IMR-90 (cell line): ENCODE results near the gene LYVE1. TPM values are rescaled to one million over a fixed set of nuclear protein-coding genes. Genes with fewer than 3 reads are reported as not detected.

Experiments
- ATAC-seq: fragments of 200-7000 bp; cut with Tn5 transposase; 2 replicates; pipeline ENCODE4 v1.9.1; 2020; ENCODE audit warnings: low read depth, mild to moderate bottlenecking, moderate library complexity
- BruUV-seq: library from RNA; stranded (reverse); fragments of 400-500 nt; replicated peaks from 2 replicates; lab custom pipeline; 2021; lab: Mats Ljungman, UMichigan
- CTCF ChIA-PET: fragments of 300-600 bp; formaldehyde crosslinking; extraction: SDS; loops from one replicate; lab custom pipeline; 2021; ENCODE audit warnings: antibody characterized with exemption; lab: Yijun Ruan, JAX
- POLR2A ChIA-PET: fragments of 300-600 bp; sonication (Branson Sonifier 250); formaldehyde crosslinking; loops from one replicate; lab custom pipeline; 2022; ENCODE audit warnings: antibody characterized with exemption; ENCODE audit not compliant: unreplicated experiment; lab: Charles Lee
- DNase-seq: peaks from one replicate; pipeline ENCODE4 v3.0.0; 2013
- H2AFZ ChIP-seq: replicated peaks from 2 replicates; pipeline ENCODE3; 2013; ENCODE audit warnings: low read length, mild to moderate bottlenecking; ENCODE audit not compliant: poor library complexity
- H2AK5ac ChIP-seq: 2 replicates; pipeline ENCODE4 v1.6.1; 2013; ENCODE audit warnings: low read depth, low read length, inconsistent platforms
- H2AK9ac ChIP-seq: replicated peaks from 2 replicates; pipeline ENCODE3; 2013; ENCODE audit warnings: mild to moderate bottlenecking, low read depth, low read length, moderate library complexity; ENCODE audit not compliant: poor library complexity
- H2BK120ac ChIP-seq: 2 replicates; pipeline ENCODE4 v1.6.1; 2013; ENCODE audit warnings: low read depth, low read length, inconsistent platforms
- H2BK15ac ChIP-seq: 3 replicates; pipeline ENCODE4 v1.6.1; 2013; ENCODE audit warnings: low read depth, low read length, inconsistent platforms
- H2BK20ac ChIP-seq: 2 replicates; pipeline ENCODE4 v1.6.1; 2013; ENCODE audit warnings: low read depth, mild to moderate bottlenecking, inconsistent platforms, low read length, moderate library complexity
- H2BK5ac ChIP-seq: 2 replicates; pipeline ENCODE4 v1.6.1; 2013; ENCODE audit warnings: mild to moderate bottlenecking, low read depth, low read length, inconsistent platforms; ENCODE audit not compliant: poor library complexity, severe bottlenecking
- H3K14ac ChIP-seq: replicated peaks from 2 replicates; pipeline ENCODE4 v1.6.1; 2013; ENCODE audit warnings: low read depth, low read length, inconsistent platforms
- H3K18ac ChIP-seq: 2 replicates; pipeline ENCODE4 v1.6.1; 2013; ENCODE audit warnings: low read depth, low read length, control low read depth
- H3K23ac ChIP-seq: 2 replicates; pipeline ENCODE4 v1.6.1; 2013; ENCODE audit warnings: low read depth, low read length, inconsistent platforms
- H3K27ac ChIP-seq: 2 replicates; pipeline ENCODE4 v1.5.1; 2013; ENCODE audit warnings: mild to moderate bottlenecking, control low read depth, low read length; ENCODE audit not compliant: insufficient read depth
- H3K27me3 ChIP-seq: 2 replicates; pipeline ENCODE4 v1.6.1; 2013; ENCODE audit warnings: low read length; ENCODE audit not compliant: control insufficient read depth, insufficient read depth
- H3K36me3 ChIP-seq: 2 replicates; pipeline ENCODE4 v1.6.1; 2013; ENCODE audit warnings: low read length, mixed read lengths; ENCODE audit not compliant: control insufficient read depth, insufficient read depth
- H3K4ac ChIP-seq: 2 replicates; pipeline ENCODE4 v1.6.1; 2013; ENCODE audit warnings: low read depth, low read length, inconsistent platforms
- H3K4me1 ChIP-seq: 2 replicates; pipeline ENCODE4 v1.6.1; 2013; ENCODE audit warnings: low read length, mixed read lengths; ENCODE audit not compliant: control insufficient read depth, insufficient read depth
- H3K4me2 ChIP-seq: 2 replicates; pipeline ENCODE4 v1.6.1; 2013; ENCODE audit warnings: low read depth, mild to moderate bottlenecking, control low read depth, low read length, moderate library complexity
- H3K4me3 ChIP-seq: 2 replicates; pipeline ENCODE4 v1.5.1; 2013; ENCODE audit warnings: low read depth, mild to moderate bottlenecking, control low read depth, low read length, moderate library complexity; ENCODE audit not compliant: insufficient read depth
- H3K56ac ChIP-seq: 2 replicates; pipeline ENCODE4 v1.6.1; 2013; ENCODE audit warnings: low read length, inconsistent platforms; ENCODE audit not compliant: insufficient read depth; ENCODE audit errors: extremely low read depth
- H3K79me1 ChIP-seq, 2 experiments: 2 replicates each; pipeline ENCODE4 v1.6.1; 2013; ENCODE audit warnings: low read length in 2 of 2, inconsistent platforms in 1 of 2, low read depth in 1 of 2
- H3K9ac ChIP-seq: 2 replicates; pipeline ENCODE4 v1.6.1; 2013; ENCODE audit warnings: low read depth, low read length, control low read depth
- H3K9me1 ChIP-seq: 2 replicates; pipeline ENCODE4 v1.6.1; 2013; ENCODE audit warnings: low read length, inconsistent platforms; ENCODE audit not compliant: insufficient read depth
- H3K9me3 ChIP-seq: 2 replicates; pipeline ENCODE4 v1.6.1; 2013; ENCODE audit warnings: low read length; ENCODE audit not compliant: control insufficient read depth, insufficient read depth
- H4K20me1 ChIP-seq: 2 replicates; pipeline ENCODE4 v1.6.1; 2013; ENCODE audit warnings: low read length, inconsistent platforms; ENCODE audit not compliant: insufficient read depth
- H4K5ac ChIP-seq: 2 replicates; pipeline ENCODE4 v1.6.1; 2013; ENCODE audit warnings: mild to moderate bottlenecking, low read depth, low read length, control low read depth
- H4K8ac ChIP-seq, 2 experiments: 2 replicates each; pipeline ENCODE4 v1.6.1; 2013; ENCODE audit warnings: low read depth in 2 of 2, low read length in 2 of 2, control low read depth in 1 of 2, inconsistent platforms in 1 of 2
- H4K91ac ChIP-seq: 2 replicates; pipeline ENCODE4 v1.6.1; 2013; ENCODE audit warnings: low read depth, low read length, inconsistent platforms; ENCODE audit not compliant: insufficient read depth
- CEBPB ChIP-seq: IDR thresholded peaks from 2 replicates; pipeline ENCODE4 v1.6.1; 2012; ENCODE audit warnings: low read depth, low read length, improper control_type of control experiment
- dilution Hi-C: fragments of 300-500 bp; cut with HindIII; formaldehyde crosslinking; loops from one replicate; pipeline ENCODE4 v1.14.3; 2018; ENCODE audit warnings: low sequenced_read_pairs; ENCODE audit not compliant: unreplicated experiment
- in situ Hi-C: fragments of 300-500 bp; cut with MboI; formaldehyde crosslinking; loops from 3 replicates; pipeline ENCODE4 v1.14.3; 2019; ENCODE audit warnings: low sequenced_read_pairs, inconsistent platforms, mixed read lengths
- intact Hi-C: fragments of 100-400 bp; cut with micrococcal nuclease; formaldehyde crosslinking; loops from 2 replicates; pipeline ENCODE4 v1.10.0; 2022
- polyA plus RNA-seq, 3 experiments: library from polyadenylated mRNA; depleted of rRNA; stranded (reverse); fragments of >200 nt; gene quantifications; 2 replicates each; pipeline ENCODE4 v1.2.3, GENCODE V29; 2012; ENCODE audit warnings: low replicate concordance in 1 of 3
- total RNA-seq: library from RNA; depleted of rRNA; stranded (reverse); fragments of >200 nt; gene quantifications from 2 replicates; pipeline ENCODE4 v1.2.3, GENCODE V29; 2012

Gene LYVE1
- total and polyA plus RNA-seq, 2 of the 4 experiments (the other 2 are of a cell fraction), result not detected

DNA sequence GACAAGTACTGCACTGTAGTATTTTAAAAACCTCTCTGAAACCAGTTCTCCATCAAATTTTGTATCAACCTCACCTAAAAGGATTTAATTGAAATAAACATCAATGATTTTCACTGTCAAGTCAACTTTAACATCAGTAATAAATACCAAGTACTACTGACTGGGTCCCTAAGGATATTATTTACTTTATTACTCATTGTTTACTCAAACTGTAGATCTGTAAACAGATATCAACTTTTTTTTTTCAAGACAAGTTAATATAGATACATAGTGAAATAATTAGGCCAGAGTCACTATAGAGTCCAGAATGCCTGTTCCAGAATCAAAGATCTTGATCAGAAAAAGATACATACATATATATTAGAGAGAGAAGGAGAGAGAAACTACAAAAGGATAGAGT is 29.1 kb downstream of the LYVE1 start:
- Histone ChIP-seq H3K56ac (no peak overlapping the region), H3K4me2 (0 out of 2 replicates have a peak overlapping the region, but pooled peaks have one; percentile 99), H3K36me3 (no peaks in the 10 kb centered on the region), H2BK15ac (no peak overlapping the region), H2BK120ac (no peak overlapping the region), H3K9me1 (peaks cover 7% of the 10 kb centered on the region), H2BK5ac (no peak overlapping the region), H3K4ac (no peak overlapping the region), H3K27me3 (no peaks in the 10 kb centered on the region), H3K23ac (no peak overlapping the region), H2AFZ (no peak overlapping the region), H2AK9ac (no peak overlapping the region), H3K18ac (no peak overlapping the region), H3K27ac (no peak overlapping the region), H3K9me3 (no peaks in the 10 kb centered on the region), H3K4me3 (no peak overlapping the region; the same call in 1 of the 2 replicates), H3K4me1 (peaks cover 2% of the 10 kb centered on the region), H3K9ac (no peak overlapping the region), H4K20me1 (no peaks in the 10 kb centered on the region; the same call in 1 of the 2 replicates), H3K14ac (no peak overlapping the region), H3K79me1 (peaks cover 22 to 42% of the 10 kb centered on the region in 2 experiments), H4K91ac (no peak overlapping the region), H4K5ac (no peak overlapping the region), H4K8ac (no peak overlapping the region), H2AK5ac (no peak overlapping the region), H2BK20ac (no peak overlapping the region)
- DNase-seq (no peak), ATAC-seq (no peak)
- CTCF ChIA-PET, result interaction anchor here (0.6 to 2.2 kb wide), 2 partner anchors 133 to 306 kb away, joined by 3 to 10 read pairs; no protein-coding TSS in a partner anchor
- in situ Hi-C loops (no loop called here), dilution Hi-C loops (no loop called here), intact Hi-C loops (no loop called here)
- no TSS peak for BruUV-seq
- POLR2A ChIA-PET, result no interaction called here
- TF ChIP-seq CEBPB, result no peak
